Panc1 (cell line): ENCODE data around the gene ANO2. TPM values are rescaled to one million over a fixed set of nuclear protein-coding genes. Genes with fewer than 3 reads are reported as not detected.

Experiments used
- ATAC-seq: fragments of 200-7000 bp; cut with Tn5 transposase; 2 replicates; pipeline ENCODE4 v1.9.1; 2020; ENCODE audit warnings: mild to moderate bottlenecking, moderate library complexity
- BruUV-seq: library from RNA; stranded (reverse); fragments of 400-500 nt; replicated peaks from 2 replicates; lab custom pipeline; 2021; lab: Mats Ljungman, UMichigan
- CTCF ChIA-PET: fragments of 300-600 bp; sonication (Branson Sonifier 250); formaldehyde crosslinking; loops from one replicate; lab custom pipeline; 2022; ENCODE audit warnings: antibody characterized with exemption; lab: Charles Lee
- POLR2A ChIA-PET: fragments of 300-600 bp; sonication (Branson Sonifier 250); formaldehyde crosslinking; loops from one replicate; lab custom pipeline; 2022; ENCODE audit warnings: antibody characterized with exemption; lab: Charles Lee
- DNase-seq: peaks from one replicate; pipeline ENCODE4 v3.0.0-alpha.2; 2010; ENCODE audit warnings: low read depth, low spot score
- H3K27ac ChIP-seq: 2 replicates; pipeline ENCODE4 v1.5.1; 2011; ENCODE audit warnings: mild to moderate bottlenecking, low read length, inconsistent platforms
- H3K27me3 ChIP-seq: fragments of 200-500 bp; sonication (Bioruptor generic); 2 replicates; pipeline ENCODE4 v1.6.0; 2014; ENCODE audit warnings: low read length, inconsistent platforms; ENCODE audit not compliant: control insufficient read depth, insufficient read depth
- H3K36me3 ChIP-seq: fragments of 200-500 bp; sonication (Bioruptor generic); 2 replicates; pipeline ENCODE4 v1.5.1; 2014; ENCODE audit warnings: inconsistent platforms, mild to moderate bottlenecking, low read length, moderate library complexity; ENCODE audit not compliant: control insufficient read depth, insufficient read depth
- H3K4me1 ChIP-seq: 2 replicates; pipeline ENCODE4 v1.5.1; 2011; ENCODE audit warnings: inconsistent platforms, mild to moderate bottlenecking, low read length, moderate library complexity; ENCODE audit not compliant: control insufficient read depth, insufficient read depth
- H3K4me3 ChIP-seq, 2 experiments: 2 replicates each; pipeline ENCODE4 v1.5.1; 2011 to 2012; ENCODE audit warnings: low read depth in 2 of 2, low read length in 2 of 2, mild to moderate bottlenecking in 2 of 2, inconsistent platforms in 1 of 2, moderate library complexity in 1 of 2
- H3K9me3 ChIP-seq: fragments of 200-500 bp; sonication (Bioruptor generic); 2 replicates; pipeline ENCODE4 v1.5.1; 2014; ENCODE audit warnings: low read depth, mild to moderate bottlenecking, inconsistent platforms, low read length, moderate library complexity; ENCODE audit not compliant: control insufficient read depth, insufficient read depth
- POLR2AphosphoS5 ChIP-seq: IDR thresholded peaks from 2 replicates; pipeline ENCODE4 v1.6.1; 2012; ENCODE audit warnings: mild to moderate bottlenecking, low read depth, low read length, moderate library complexity
- SIN3A ChIP-seq: IDR thresholded peaks from 2 replicates; pipeline ENCODE4 v1.6.1; 2012; ENCODE audit warnings: low read depth, mild to moderate bottlenecking, low read length, moderate library complexity, borderline replicate concordance; ENCODE audit not compliant: insufficient read depth
- TCF7L2 ChIP-seq: IDR thresholded peaks from 2 replicates; pipeline ENCODE4 v1.6.1; 2011; ENCODE audit warnings: mild to moderate bottlenecking, low read depth, low read length, inconsistent platforms
- in situ Hi-C: cut with HindIII; loops from 2 replicates; pipeline ENCODE4 v1.10.0; 2016; ENCODE audit warnings: low sequenced_read_pairs, low pct_unique_long_range_greater_than_20kb
- intact Hi-C: fragments of 100-400 bp; cut with micrococcal nuclease; formaldehyde crosslinking; loops from one replicate; pipeline ENCODE4 v1.10.0; 2022; ENCODE audit not compliant: unreplicated experiment
- total RNA-seq: library from RNA; stranded (reverse); gene quantifications from one replicate; pipeline ENCODE4 v1.2.1, GENCODE V29; 2021; ENCODE audit not compliant: unreplicated experiment
- TF ChIP-seq, protein P1 (sequence below), 2 experiments: IDR thresholded peaks; 2 replicates each; pipeline ENCODE4 v1.6.1; 2011 to 2012; ENCODE audit warnings: low read depth in 2 of 2, control low read depth in 1 of 2, low read length in 1 of 2, mild to moderate bottlenecking in 1 of 2, moderate library complexity in 1 of 2; ENCODE audit not compliant: insufficient read depth in 1 of 2
- TF ChIP-seq, protein P2 (sequence below): fragments of 450-650 bp; IDR thresholded peaks from 2 replicates; pipeline ENCODE4 v1.5.1; 2017; ENCODE audit warnings: mild to moderate bottlenecking

ANO2 gene
- total RNA-seq, 1 experiment from 2014 or later: not detected

- no peak for ATAC-seq
- H3K4me3 ChIP-seq: no peak overlapping the region
- TF ChIP-seq TCF7L2 (no peak), POLR2AphosphoS5 (no peak), SIN3A (no peak)
- TF ChIP-seq, protein P1, sequence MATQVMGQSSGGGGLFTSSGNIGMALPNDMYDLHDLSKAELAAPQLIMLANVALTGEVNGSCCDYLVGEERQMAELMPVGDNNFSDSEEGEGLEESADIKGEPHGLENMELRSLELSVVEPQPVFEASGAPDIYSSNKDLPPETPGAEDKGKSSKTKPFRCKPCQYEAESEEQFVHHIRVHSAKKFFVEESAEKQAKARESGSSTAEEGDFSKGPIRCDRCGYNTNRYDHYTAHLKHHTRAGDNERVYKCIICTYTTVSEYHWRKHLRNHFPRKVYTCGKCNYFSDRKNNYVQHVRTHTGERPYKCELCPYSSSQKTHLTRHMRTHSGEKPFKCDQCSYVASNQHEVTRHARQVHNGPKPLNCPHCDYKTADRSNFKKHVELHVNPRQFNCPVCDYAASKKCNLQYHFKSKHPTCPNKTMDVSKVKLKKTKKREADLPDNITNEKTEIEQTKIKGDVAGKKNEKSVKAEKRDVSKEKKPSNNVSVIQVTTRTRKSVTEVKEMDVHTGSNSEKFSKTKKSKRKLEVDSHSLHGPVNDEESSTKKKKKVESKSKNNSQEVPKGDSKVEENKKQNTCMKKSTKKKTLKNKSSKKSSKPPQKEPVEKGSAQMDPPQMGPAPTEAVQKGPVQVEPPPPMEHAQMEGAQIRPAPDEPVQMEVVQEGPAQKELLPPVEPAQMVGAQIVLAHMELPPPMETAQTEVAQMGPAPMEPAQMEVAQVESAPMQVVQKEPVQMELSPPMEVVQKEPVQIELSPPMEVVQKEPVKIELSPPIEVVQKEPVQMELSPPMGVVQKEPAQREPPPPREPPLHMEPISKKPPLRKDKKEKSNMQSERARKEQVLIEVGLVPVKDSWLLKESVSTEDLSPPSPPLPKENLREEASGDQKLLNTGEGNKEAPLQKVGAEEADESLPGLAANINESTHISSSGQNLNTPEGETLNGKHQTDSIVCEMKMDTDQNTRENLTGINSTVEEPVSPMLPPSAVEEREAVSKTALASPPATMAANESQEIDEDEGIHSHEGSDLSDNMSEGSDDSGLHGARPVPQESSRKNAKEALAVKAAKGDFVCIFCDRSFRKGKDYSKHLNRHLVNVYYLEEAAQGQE (IDR thresholded peaks at IDR 0.05; ENCODE audit: insufficient read depth in 1 of 2, low read depth in 2 of 2, low read length in 1 of 2): no peak
- TF ChIP-seq, protein P2, sequence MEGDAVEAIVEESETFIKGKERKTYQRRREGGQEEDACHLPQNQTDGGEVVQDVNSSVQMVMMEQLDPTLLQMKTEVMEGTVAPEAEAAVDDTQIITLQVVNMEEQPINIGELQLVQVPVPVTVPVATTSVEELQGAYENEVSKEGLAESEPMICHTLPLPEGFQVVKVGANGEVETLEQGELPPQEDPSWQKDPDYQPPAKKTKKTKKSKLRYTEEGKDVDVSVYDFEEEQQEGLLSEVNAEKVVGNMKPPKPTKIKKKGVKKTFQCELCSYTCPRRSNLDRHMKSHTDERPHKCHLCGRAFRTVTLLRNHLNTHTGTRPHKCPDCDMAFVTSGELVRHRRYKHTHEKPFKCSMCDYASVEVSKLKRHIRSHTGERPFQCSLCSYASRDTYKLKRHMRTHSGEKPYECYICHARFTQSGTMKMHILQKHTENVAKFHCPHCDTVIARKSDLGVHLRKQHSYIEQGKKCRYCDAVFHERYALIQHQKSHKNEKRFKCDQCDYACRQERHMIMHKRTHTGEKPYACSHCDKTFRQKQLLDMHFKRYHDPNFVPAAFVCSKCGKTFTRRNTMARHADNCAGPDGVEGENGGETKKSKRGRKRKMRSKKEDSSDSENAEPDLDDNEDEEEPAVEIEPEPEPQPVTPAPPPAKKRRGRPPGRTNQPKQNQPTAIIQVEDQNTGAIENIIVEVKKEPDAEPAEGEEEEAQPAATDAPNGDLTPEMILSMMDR: no peak
- ChIA-PET CTCF (no interaction called here), POLR2A (no interaction called here)
- in situ Hi-C loops (no loop called here), intact Hi-C loops (no loop called here)
- no peaks in the 10 kb centered on the region for H3K4me1 ChIP-seq
- BruUV-seq: no TSS peak
- H3K27ac ChIP-seq: no peak overlapping the region
- H3K36me3 ChIP-seq: no peaks in the 10 kb centered on the region
- no peaks in the 10 kb centered on the region for H3K9me3 ChIP-seq
- no peak for DNase-seq
- no peaks in the 10 kb centered on the region for H3K27me3 ChIP-seq
Measured at GRCh38 chr12:5688226-5688625, 256.8 kb downstream of the ANO2 start.

GRCh38 chr12:5685935-5686334 lies 259.1 kb downstream of the ANO2 start:
- in situ Hi-C loops (no loop called here), intact Hi-C loops (no loop called here)
- no TSS peak for BruUV-seq
- POLR2A ChIA-PET: no interaction called here
- no peaks in the 10 kb centered on the region for H3K9me3 ChIP-seq
- H3K27me3 ChIP-seq: no peaks in the 10 kb centered on the region
- H3K4me3 ChIP-seq: no peak overlapping the region
- H3K36me3 ChIP-seq: no peaks in the 10 kb centered on the region
- DNase-seq: no peak
- no peak for ATAC-seq
- CTCF ChIA-PET: no interaction called here
- no peak for TF ChIP-seq POLR2AphosphoS5
- no peak for TF ChIP-seq TCF7L2
- TF ChIP-seq SIN3A: no peak
- TF ChIP-seq, protein P1 (IDR thresholded peaks at IDR 0.05; ENCODE audit: insufficient read depth in 1 of 2, low read depth in 2 of 2, low read length in 1 of 2): no peak
- TF ChIP-seq, protein P2: no peak
- H3K27ac ChIP-seq: no peak overlapping the region
- H3K4me1 ChIP-seq: no peaks in the 10 kb centered on the region
